Measurements from ENCODE around the gene RHOV. TPM values are rescaled to one million over a fixed set of nuclear protein-coding genes. Genes with fewer than 3 reads are reported as not detected.
A peak's percentile ranks its signal among the peaks of the same experiment; 100 is the strongest.

Gene RHOV
- total and polyA plus RNA-seq, 10 of the 15 experiments (the other 5 are each of a cell fraction or from before 2014, with no cell fraction given), result 0.24 to 39.3 (median 9.3) TPM

GRCh38 chr15:40878785-40879184 lies 4.8 kb upstream of the RHOV start (continued):
- TF ChIP-seq SKIL (IDR thresholded peaks at IDR 0.05; ENCODE audit: low read depth, poor library complexity, severe bottlenecking) (peak; percentile 21), SMAD5 (IDR thresholded peaks at IDR 0.05; ENCODE audit: low read depth) (no peak), SREBF2 (IDR thresholded peaks at IDR 0.05; ENCODE audit: low read length) (no peak), NFYB (IDR thresholded peaks at IDR 0.05; ENCODE audit: insufficient read depth, low read depth, low read length) (no peak), CTCF (IDR thresholded peaks at IDR 0.05 in 2 of 3, conservative IDR thresholded peaks at IDR 0.05 in 1 of 3; ENCODE audit: control insufficient read depth in 2 of 3, extremely low read depth in 1 of 3, insufficient read depth in 1 of 3, low read depth in 3 of 3, low read length in 3 of 3) (no peak), ZBTB40 (IDR thresholded peaks at IDR 0.05; ENCODE audit: borderline replicate concordance) (no peak), USF1 (IDR thresholded peaks at IDR 0.05; ENCODE audit: borderline replicate concordance, extremely low read length, insufficient read depth, low read depth, low read length) (no peak), SP1 (IDR thresholded peaks at IDR 0.05; ENCODE audit: low read depth, low read length) (no peak), HCFC1 (IDR thresholded peaks at IDR 0.05; ENCODE audit: low read length) (no peak), CBX5 (IDR thresholded peaks at IDR 0.05; ENCODE audit: low read depth) (no peak), TCF12 (IDR thresholded peaks at IDR 0.05; ENCODE audit: low read depth, low read length) (no peak), MTA2 (IDR thresholded peaks at IDR 0.05; ENCODE audit: low read depth) (peak; percentile 21; the same call in 1 of the 2 replicates), ZNF217 (IDR thresholded peaks at IDR 0.05) (no peak), TCF7 (IDR thresholded peaks at IDR 0.05; ENCODE audit: borderline replicate concordance) (no peak), BACH1 (IDR thresholded peaks at IDR 0.05; ENCODE audit: borderline replicate concordance) (peak; percentile 23; the same call in 1 of the 2 replicates), POLR2AphosphoS2 (IDR thresholded peaks at IDR 0.05; ENCODE audit: low read depth, low read length) (no peak), JUNB (IDR thresholded peaks at IDR 0.05) (no peak; the same call in 1 of the 2 replicates), ZZZ3 (IDR thresholded peaks at IDR 0.05; ENCODE audit: control insufficient read depth, insufficient read length, low read depth) (no peak), EGR1 (IDR thresholded peaks at IDR 0.05; ENCODE audit: borderline replicate concordance in 1 of 2, low read depth in 2 of 2, low read length in 2 of 2) (no peak), GABPA (IDR thresholded peaks at IDR 0.05; ENCODE audit: low read depth) (no peak), RAD51 (IDR thresholded peaks at IDR 0.05) (no peak), ASH2L (IDR thresholded peaks at IDR 0.05; ENCODE audit: borderline replicate concordance, low read depth) (no peak)
